H9 (cell line): ENCODE measurements around the gene STX10. TPM values are rescaled to one million over a fixed set of nuclear protein-coding genes. Genes with fewer than 3 reads are reported as not detected.

Experiments
- DNase-seq: peaks from one replicate; pipeline ENCODE4 v3.0.0-alpha.2; 2017
- H2AFZ ChIP-seq: one replicate; pipeline ENCODE4 v1.6.1; 2013; ENCODE audit warnings: mild to moderate bottlenecking, low read length, control low read depth, moderate library complexity
- H2AK5ac ChIP-seq: 2 replicates; pipeline ENCODE4 v1.6.1; 2013; ENCODE audit warnings: low read length, control low read depth, mixed read lengths; ENCODE audit not compliant: insufficient read length
- H2BK120ac ChIP-seq: one replicate; pipeline ENCODE4 v1.6.1; 2013; ENCODE audit warnings: low read depth, mild to moderate bottlenecking, low read length, control low read depth, inconsistent platforms; ENCODE audit not compliant: poor library complexity, severe bottlenecking
- H2BK12ac ChIP-seq: 2 replicates; pipeline ENCODE4 v1.6.1; 2013; ENCODE audit warnings: low read length, control low read depth, mixed read lengths, low read depth; ENCODE audit not compliant: insufficient read length
- H2BK15ac ChIP-seq: 2 replicates; pipeline ENCODE4 v1.6.1; 2013; ENCODE audit warnings: low read depth, low read length, control low read depth
- H2BK20ac ChIP-seq: one replicate; pipeline ENCODE4 v1.6.1; 2013; ENCODE audit warnings: low read depth, mild to moderate bottlenecking, low read length, control low read depth, inconsistent platforms; ENCODE audit not compliant: poor library complexity, severe bottlenecking
- H2BK5ac ChIP-seq: 2 replicates; pipeline ENCODE4 v1.6.1; 2013; ENCODE audit warnings: low read length, control low read depth, mixed read lengths; ENCODE audit not compliant: insufficient read length
- H3K14ac ChIP-seq: 2 replicates; pipeline ENCODE4 v1.6.1; 2013; ENCODE audit warnings: low read length, control low read depth; ENCODE audit not compliant: insufficient read depth
- H3K18ac ChIP-seq: 2 replicates; pipeline ENCODE4 v1.6.1; 2013; ENCODE audit warnings: low read depth, mild to moderate bottlenecking, mixed read lengths, low read length, control low read depth; ENCODE audit not compliant: insufficient read length
- H3K23ac ChIP-seq: 2 replicates; pipeline ENCODE4 v1.6.1; 2013; ENCODE audit warnings: low read length, control low read depth, mixed read lengths, low read depth; ENCODE audit not compliant: insufficient read length
- H3K23me2 ChIP-seq: 2 replicates; pipeline ENCODE4 v1.6.1; 2013; ENCODE audit warnings: low read depth, mild to moderate bottlenecking, mixed read lengths, low read length, control low read depth; ENCODE audit not compliant: insufficient read length, poor library complexity, severe bottlenecking
- H3K27ac ChIP-seq: 2 replicates; pipeline ENCODE4 v1.5.1; 2013; ENCODE audit warnings: low read length, control low read depth, mixed read lengths, low read depth; ENCODE audit not compliant: insufficient read length
- H3K27me3 ChIP-seq: 2 replicates; pipeline ENCODE4 v1.6.1; 2013; ENCODE audit warnings: low read length, control low read depth, inconsistent platforms; ENCODE audit not compliant: insufficient read depth
- H3K4ac ChIP-seq: 2 replicates; pipeline ENCODE4 v1.6.1; 2013; ENCODE audit warnings: low read depth, mild to moderate bottlenecking, control low read depth, inconsistent platforms, low read length, moderate library complexity
- H3K4me1 ChIP-seq: 2 replicates; pipeline ENCODE4 v1.6.1; 2013; ENCODE audit warnings: low read length, control low read depth, inconsistent platforms; ENCODE audit not compliant: insufficient read depth
- H3K4me2 ChIP-seq: 2 replicates; pipeline ENCODE4 v1.6.1; 2013; ENCODE audit warnings: low read length, control low read depth, mixed read lengths; ENCODE audit not compliant: insufficient read length, insufficient read depth
- H3K56ac ChIP-seq: 2 replicates; pipeline ENCODE4 v1.6.1; 2013; ENCODE audit warnings: low read depth, mild to moderate bottlenecking, mixed read lengths, low read length, control low read depth; ENCODE audit not compliant: insufficient read length
- H3K79me1 ChIP-seq: 2 replicates; pipeline ENCODE4 v1.6.1; 2013; ENCODE audit warnings: low read depth, mild to moderate bottlenecking, moderate library complexity, low read length, control low read depth, inconsistent platforms; ENCODE audit not compliant: insufficient read depth, poor library complexity, severe bottlenecking
- H3K79me2 ChIP-seq: 2 replicates; pipeline ENCODE4 v1.6.1; 2013; ENCODE audit warnings: low read length, control low read depth, inconsistent platforms; ENCODE audit not compliant: insufficient read depth
- H3K9ac ChIP-seq: 2 replicates; pipeline ENCODE4 v1.6.1; 2013; ENCODE audit warnings: low read length, control low read depth, mixed read lengths; ENCODE audit not compliant: insufficient read length; ENCODE audit errors: extremely low read depth
- H3K9me3 ChIP-seq: one replicate; pipeline ENCODE4 v1.6.1; 2013; ENCODE audit warnings: low read depth, low read length, inconsistent platforms; ENCODE audit not compliant: control insufficient read depth
- H3T11ph ChIP-seq: one replicate; pipeline ENCODE4 v1.6.1; 2013; ENCODE audit warnings: mild to moderate bottlenecking, low read length, control low read depth, inconsistent platforms
- H4K20me1 ChIP-seq: one replicate; pipeline ENCODE4 v1.6.1; 2013; ENCODE audit not compliant: control insufficient read depth, insufficient read length, insufficient read depth
- H4K5ac ChIP-seq: 2 replicates; pipeline ENCODE4 v1.6.1; 2013; ENCODE audit warnings: low read depth, mild to moderate bottlenecking, mixed read lengths, low read length, control low read depth; ENCODE audit not compliant: insufficient read length
- H4K8ac ChIP-seq: replicated peaks from 2 replicates; pipeline ENCODE4 v1.6.1; 2013; ENCODE audit warnings: low read length, control low read depth, mixed read lengths, low read depth; ENCODE audit not compliant: insufficient read length
- H4K91ac ChIP-seq: 2 replicates; pipeline ENCODE4 v1.6.1; 2013; ENCODE audit warnings: low read depth, mild to moderate bottlenecking, moderate library complexity, mixed read lengths, low read length, control low read depth; ENCODE audit not compliant: insufficient read length
- H3K27ac Mint-ChIP-seq, 3 experiments: 2 replicates in 2 of 3; 3 replicates in 1 of 3; pipeline ENCODE4 v1.8.0; 2020 to 2021; ENCODE audit warnings: mixed read lengths in 3 of 3, mild to moderate bottlenecking in 1 of 3, moderate library complexity in 1 of 3
- H3K27me3 Mint-ChIP-seq: 2 replicates; pipeline ENCODE4 v1.8.0; 2021; ENCODE audit warnings: low read depth, mild to moderate bottlenecking, moderate library complexity, mixed read lengths
- H3K36me3 Mint-ChIP-seq, 3 experiments: 2 replicates in 2 of 3; 3 replicates in 1 of 3; pipeline ENCODE4 v1.8.0; 2020 to 2021; ENCODE audit warnings: low read depth in 3 of 3, mixed read lengths in 3 of 3; ENCODE audit not compliant: insufficient read depth in 1 of 3
- H3K4me1 Mint-ChIP-seq, 2 experiments: 2 replicates each; pipeline ENCODE4 v1.8.0; 2020; ENCODE audit warnings: mixed read lengths in 2 of 2
- H3K4me3 Mint-ChIP-seq, 2 experiments: 2 replicates in 1 of 2; 3 replicates in 1 of 2; pipeline ENCODE4 v1.8.0; 2020 to 2021; ENCODE audit warnings: mild to moderate bottlenecking in 2 of 2, mixed read lengths in 2 of 2, moderate library complexity in 1 of 2
- H3K9me3 Mint-ChIP-seq, 2 experiments: 2 replicates in 1 of 2; 3 replicates in 1 of 2; pipeline ENCODE4 v1.8.0; 2020; ENCODE audit warnings: mild to moderate bottlenecking in 2 of 2, mixed read lengths in 2 of 2, moderate library complexity in 1 of 2
- CTCF ChIP-seq: fragments of 200-600 bp; sonication (generic); conservative IDR thresholded peaks from 3 replicates; pipeline ENCODE4 v1.8.0; 2021; ENCODE audit warnings: antibody characterized with exemption, mild to moderate bottlenecking
- WGBS: extraction: QIAGEN DNeasy Blood & Tissue Kit; methylation state at CpG from one replicate; pipeline ENCODE4 v1.1.7; 2013; ENCODE audit warnings: missing lambda C conversion rate, low lambda C conversion rate, mixed read lengths; ENCODE audit not compliant: insufficient read length; ENCODE audit errors: extremely low coverage; 5-methylcytosine and 5-hydroxymethylcytosine counted together
- total RNA-seq: library from RNA; stranded (reverse); gene quantifications from 2 replicates; pipeline ENCODE4 v1.2.1, GENCODE V29; 2021

STX10 gene
- total RNA-seq, 1 experiment from 2014 or later, result 39.4 TPM

DNA sequence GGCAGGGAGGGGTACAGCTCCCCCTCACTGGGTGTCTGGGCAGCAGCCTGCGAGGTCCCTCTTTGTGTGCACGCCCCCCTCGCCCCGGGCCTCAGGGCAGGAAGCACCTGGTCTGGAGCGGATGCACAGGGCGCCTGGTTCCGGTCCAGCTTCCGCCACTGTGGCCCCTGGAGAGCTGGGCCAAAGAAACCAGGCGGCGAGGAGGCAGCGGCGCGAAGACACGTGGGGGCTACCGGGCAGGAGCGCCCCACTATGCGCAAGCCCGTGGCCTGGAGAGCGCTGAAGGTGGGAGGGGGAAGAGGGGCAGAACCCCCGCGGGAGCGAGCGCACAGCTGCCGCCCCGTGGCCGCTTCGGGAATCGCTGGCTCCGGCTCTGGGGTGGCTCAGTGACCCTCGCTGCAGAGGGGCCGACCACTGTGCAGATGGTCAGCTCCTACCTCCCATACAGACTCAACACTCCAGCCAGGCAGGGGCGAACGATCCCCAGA, 45.8 kb downstream of the STX10 start:
- H3K36me3 Mint-ChIP-seq, result peaks cover 9 to 11% (median 10%) of the 10 kb centered on the region in 3 experiments
- Histone ChIP-seq H3K56ac (no peak overlapping the region), H4K8ac (no peak overlapping the region), H3T11ph (no peak overlapping the region), H3K9ac (no peak overlapping the region), H3K27ac (no peak overlapping the region), H4K91ac (no peak overlapping the region), H3K79me2 (no peaks in the 10 kb centered on the region), H3K27me3 (peaks cover 12% of the 10 kb centered on the region; the same call in 1 of the 2 replicates), H3K14ac (no peak overlapping the region; the same call in 1 of the 2 replicates), H2BK120ac (no peak overlapping the region), H2BK5ac (no peak overlapping the region), H2BK20ac (no peak overlapping the region), H3K9me3 (no peaks in the 10 kb centered on the region), H4K5ac (no peak overlapping the region), H2AFZ (no peak overlapping the region), H3K23ac (no peak overlapping the region), H3K4me1 (no peaks in the 10 kb centered on the region), H4K20me1 (peaks cover 3% of the 10 kb centered on the region), H3K4ac (no peak overlapping the region), H2BK12ac (no peak overlapping the region), H3K79me1 (no peaks in the 10 kb centered on the region), H2BK15ac (no peak overlapping the region), H3K4me2 (no peak overlapping the region), H3K23me2 (no peaks in the 10 kb centered on the region), H3K18ac (no peak overlapping the region), H2AK5ac (no peak overlapping the region)
- H3K27ac Mint-ChIP-seq, result peak overlapping the region in 1 of 3 experiments; percentile 92; a peak in 1 of 7 replicates
- peaks cover 7 to 11% of the 10 kb centered on the region in 2 experiments for H3K4me1 Mint-ChIP-seq
- peak; percentile 89 for TF ChIP-seq CTCF
- H3K27me3 Mint-ChIP-seq, result peaks cover 33% of the 10 kb centered on the region
- H3K4me3 Mint-ChIP-seq, result no peak overlapping the region
- no CpG with 5 or more reads among the region's 33 CpGs for WGBS
- peak; percentile 69 for DNase-seq
- peaks cover 0 to 7% of the 10 kb centered on the region in 2 experiments; a peak in 3 of 5 replicates for H3K9me3 Mint-ChIP-seq
